ENCODE measurements around the gene ZNF232.
"Not testable (repeated sequence)": the region's sequence is repeated elsewhere in the genome, so short reads cannot be mapped to it uniquely, and the experiment has no call there.

Gene ZNF232

DNA sequence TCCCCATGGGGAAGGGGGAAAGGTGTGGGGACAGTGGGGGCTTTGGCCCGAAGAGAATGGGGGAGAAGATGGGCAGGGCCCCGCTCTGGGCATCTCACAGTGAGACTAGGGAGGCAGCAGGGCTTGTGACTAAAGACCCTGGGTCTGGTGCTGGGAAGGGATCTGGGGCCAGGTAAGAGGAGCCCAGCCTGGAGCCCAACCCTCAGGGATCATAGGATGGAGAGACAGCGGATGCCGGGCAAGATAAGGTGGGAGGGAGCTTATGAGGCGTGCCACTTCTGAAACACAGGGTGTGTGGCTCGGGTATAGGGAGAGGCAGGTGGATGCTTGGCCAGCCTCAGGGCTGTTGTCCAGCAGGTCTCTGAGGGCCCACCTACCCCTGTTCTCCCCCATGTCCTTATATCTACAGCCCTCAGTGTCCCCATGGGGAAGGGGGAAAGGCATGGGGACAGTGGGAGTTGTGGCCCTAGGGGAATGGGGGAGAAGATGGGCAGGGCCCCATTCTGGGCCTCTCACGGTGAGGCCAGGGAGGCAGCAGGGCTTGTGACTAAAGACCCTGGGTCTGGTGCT, 19.6 kb upstream of the ZNF232 start:
- TF ChIP-seq GATA1 (IDR thresholded peaks at IDR 0.05; ENCODE audit: low read depth, low read length), result no peak
- no peak for TF ChIP-seq POLR2A (IDR thresholded peaks at IDR 0.05; ENCODE audit: low read length)
- DNase-seq, result no peak

DNA sequence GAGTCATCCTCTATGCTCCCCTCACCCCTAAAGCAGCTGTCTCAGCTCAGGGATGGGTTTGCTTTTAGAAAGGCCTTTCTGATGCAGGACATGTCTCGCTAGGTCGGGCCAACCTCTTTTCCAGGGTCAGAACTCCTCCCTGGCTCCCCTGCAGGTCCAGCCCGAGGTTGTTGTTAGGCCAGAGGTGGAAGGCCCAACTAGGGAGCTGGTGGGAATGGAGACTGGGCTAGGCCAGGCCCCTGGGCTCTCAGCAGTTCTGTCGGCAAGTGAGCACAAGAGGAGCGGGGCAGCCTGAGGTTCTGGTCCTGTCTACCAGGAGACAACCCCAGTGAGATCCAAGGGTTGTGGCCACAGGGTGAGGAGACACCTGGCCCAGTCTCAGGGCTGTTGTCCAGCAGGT, 19.0 kb upstream of the ZNF232 start:
- not testable (repeated sequence) for DNase-seq

DNA sequence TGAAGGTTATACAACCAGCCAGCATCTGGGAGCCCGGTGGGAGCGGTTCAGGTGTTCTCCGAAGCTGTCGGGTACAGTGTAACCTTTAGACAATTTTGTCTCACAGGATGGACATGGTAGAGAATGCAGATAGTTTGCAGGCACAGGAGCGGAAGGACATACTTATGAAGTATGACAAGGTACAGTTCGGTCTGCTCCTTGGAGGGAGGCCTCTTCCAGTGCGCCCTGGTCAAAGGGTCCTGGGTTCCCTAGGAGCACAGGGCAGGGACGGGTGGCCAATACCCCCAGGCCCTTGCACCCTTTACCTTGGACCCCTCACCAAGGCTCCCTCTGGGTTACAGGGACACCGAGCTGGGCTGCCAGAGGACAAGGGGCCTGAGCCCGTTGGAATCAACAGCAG, 18.6 kb upstream of the ZNF232 start:
- DNase-seq, result not testable (repeated sequence)

DNA sequence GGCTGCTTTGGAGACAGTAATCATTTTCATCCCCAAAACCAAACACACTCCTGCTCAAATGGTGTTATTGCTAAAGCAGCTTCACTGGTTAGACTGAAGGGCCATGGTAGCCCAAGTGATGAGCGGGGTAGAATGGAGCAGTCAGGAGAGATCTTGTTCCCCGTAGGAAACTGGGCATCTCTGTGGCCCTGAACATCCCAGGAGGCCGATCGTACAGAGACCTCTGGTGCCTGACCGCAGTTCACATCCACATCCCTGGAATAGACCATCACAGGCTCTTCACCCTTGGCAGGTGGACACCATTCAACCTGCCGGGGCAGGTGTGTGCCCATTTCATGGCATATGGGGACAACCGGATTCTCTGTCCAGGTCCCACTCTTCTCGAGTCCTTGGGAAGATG, 18.1 kb upstream of the ZNF232 start:
- not testable (repeated sequence) for DNase-seq

DNA sequence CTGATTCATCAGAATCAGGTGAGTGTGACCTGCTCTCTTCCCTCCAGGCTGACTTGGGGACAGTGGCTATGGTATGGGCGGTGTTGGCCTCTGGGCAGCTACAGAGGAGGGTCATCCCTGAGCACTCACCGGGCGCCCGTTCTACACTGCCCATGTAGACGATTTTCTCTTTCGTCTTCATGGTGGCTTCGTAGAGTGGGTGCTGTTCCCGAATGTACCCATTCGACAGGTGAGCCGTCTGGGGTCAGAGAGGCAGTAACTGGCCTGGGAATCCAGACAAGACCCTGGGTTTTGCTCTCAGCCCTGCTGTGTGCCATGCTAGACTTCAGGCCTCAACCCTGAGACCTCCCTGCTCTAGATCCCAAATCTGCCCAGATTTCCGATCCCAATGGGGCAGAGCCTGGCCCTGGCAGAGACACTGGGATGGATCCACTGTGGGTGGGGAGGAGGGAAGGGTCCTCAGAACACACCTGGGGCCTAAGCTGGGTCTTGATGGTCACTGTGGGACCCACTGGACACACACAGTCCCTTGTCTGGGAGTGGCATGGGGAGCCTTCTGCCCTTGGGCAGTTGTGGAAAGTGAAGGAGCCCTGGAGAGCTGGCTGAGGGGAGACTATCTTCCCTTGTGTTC, 17.3 kb upstream of the ZNF232 start:
- TF ChIP-seq POLR2A (IDR thresholded peaks at IDR 0.05; ENCODE audit: low read length) (no peak), GATA1 (IDR thresholded peaks at IDR 0.05; ENCODE audit: low read depth, low read length) (no peak)
- no peak for DNase-seq

DNA sequence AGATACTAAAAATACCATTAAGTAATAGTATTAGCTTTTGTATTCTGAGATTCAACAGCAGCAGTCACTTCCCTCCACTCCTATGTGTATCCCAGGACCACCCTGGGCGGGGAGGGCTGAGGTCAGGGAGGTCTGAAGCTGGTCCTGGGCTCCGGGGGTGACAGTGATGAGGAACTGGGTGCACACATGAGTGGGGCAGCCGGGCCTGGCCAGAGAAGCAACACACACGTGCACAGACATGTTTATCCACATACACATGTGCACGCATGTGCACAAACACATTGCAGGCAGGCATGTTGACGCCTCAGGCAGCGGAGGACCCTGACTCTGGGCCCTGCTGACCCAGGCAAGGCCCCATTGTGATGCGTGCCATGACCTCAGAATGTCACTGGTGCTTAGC, 16.7 kb upstream of the ZNF232 start:
- DNase-seq, result not testable (repeated sequence)

DNA sequence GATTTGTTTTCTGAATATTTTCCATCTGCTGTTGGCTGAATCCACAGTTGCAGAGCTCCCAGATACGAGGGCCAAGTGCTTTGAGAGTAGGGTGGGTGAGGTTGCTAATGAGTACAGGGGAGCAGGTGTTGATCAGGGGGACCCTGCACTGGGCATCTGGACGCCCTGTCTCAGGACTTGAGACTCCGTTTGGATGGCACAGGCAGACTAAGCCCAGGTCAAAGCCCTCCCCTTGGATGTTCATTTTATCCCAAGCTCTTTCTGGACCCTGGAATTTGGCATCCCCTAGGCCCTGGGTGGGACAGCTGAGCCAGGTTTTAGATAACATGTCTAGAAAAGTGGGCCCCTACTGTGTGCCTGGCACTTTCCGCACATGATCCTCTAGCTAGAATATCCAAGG, 16.2 kb upstream of the ZNF232 start:
- DNase-seq, result no peak
- TF ChIP-seq POLR2A (IDR thresholded peaks at IDR 0.05; ENCODE audit: low read length) (no peak), GATA1 (IDR thresholded peaks at IDR 0.05; ENCODE audit: low read depth, low read length) (no peak)

DNA sequence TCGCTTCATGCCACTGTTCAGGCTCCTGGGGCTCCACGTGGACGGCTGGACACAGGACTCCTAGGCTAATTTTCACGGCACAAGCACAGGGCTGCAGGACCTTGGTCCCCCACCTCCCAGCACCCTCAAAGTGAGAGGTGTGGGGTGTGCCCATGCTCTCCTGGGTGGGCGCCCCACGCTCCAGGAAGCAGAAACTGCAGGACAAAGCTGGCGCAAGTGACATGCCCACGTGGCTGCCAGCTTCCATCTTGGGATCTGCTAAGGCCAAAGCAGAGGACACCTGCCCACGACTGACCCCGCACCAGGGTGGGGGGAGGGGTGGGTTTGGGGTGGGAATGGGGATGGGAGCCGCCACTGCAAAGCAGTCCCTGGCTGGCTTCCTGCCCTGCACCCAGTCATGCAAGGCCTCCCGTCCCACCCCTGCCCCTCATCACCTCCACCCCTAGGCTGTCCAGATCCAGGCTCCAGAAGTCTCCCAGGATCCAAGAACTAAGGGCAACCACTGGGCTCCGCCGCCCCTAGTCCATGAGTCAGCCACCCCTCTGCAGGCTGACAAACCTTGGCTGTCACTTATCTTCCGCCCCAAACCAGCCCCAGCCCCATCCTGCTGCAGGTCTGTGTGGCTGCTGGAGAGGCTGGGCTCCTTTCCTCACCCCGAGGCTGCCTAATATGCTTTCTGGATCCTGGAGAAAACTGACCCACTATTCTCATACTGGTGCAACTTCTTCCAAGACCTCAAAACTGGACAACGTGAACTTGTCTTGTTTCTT, 15.2 kb upstream of the ZNF232 start:
- no peak for DNase-seq
- TF ChIP-seq GATA1 (IDR thresholded peaks at IDR 0.05; ENCODE audit: low read depth, low read length) (no peak), POLR2A (IDR thresholded peaks at IDR 0.05; ENCODE audit: low read length) (no peak)

DNA sequence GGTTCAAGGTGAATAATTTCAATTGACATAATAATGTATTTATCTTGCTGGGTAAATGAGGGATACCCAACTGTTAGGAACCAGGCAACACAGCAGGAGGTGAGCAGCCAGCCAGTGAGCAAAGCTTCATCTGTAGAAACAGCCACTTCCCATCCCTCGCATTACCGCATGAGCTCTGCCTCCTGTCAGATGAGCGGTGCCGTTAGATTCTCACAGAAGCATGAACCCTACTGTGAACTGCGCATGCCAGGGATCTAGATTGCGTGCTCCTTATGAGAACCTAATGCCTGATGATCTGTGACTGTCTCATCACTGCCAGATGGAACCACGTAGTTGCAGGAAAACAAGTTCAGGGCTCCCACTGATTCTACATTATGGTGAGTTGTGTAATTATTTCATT, 13.2 kb upstream of the ZNF232 start:
- DNase-seq, result not testable (repeated sequence)

DNA sequence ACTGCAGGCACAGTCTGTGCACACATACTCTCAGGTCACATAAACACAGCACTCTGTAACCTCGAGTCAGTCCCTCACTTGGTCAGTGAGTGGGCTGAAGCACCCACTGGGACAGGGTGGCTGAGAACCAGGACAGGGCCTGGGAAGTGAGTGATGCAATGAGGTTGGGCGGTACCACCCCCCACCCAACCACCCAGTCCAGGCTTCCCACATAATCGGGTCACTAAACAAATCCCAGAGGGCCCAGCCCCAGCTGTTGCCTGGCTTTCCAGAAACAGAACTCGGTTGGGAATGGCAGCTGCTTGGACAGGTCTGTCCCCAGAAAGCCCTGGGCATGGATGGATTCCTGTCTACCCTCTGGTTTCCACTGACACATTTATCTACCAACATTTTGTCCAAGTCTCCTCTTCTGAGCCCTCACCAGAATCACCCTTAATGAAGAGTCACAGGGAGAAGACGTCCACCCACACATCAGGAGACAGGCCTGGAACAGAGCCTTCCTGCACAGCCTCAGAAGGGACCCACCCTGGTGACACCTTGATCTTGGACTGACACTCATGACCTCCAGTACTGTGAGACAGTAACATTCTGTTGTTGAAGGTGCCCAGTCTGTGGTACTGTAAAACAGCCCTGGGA, 12.6 kb upstream of the ZNF232 start:
- DNase-seq, result not testable (repeated sequence)

DNA sequence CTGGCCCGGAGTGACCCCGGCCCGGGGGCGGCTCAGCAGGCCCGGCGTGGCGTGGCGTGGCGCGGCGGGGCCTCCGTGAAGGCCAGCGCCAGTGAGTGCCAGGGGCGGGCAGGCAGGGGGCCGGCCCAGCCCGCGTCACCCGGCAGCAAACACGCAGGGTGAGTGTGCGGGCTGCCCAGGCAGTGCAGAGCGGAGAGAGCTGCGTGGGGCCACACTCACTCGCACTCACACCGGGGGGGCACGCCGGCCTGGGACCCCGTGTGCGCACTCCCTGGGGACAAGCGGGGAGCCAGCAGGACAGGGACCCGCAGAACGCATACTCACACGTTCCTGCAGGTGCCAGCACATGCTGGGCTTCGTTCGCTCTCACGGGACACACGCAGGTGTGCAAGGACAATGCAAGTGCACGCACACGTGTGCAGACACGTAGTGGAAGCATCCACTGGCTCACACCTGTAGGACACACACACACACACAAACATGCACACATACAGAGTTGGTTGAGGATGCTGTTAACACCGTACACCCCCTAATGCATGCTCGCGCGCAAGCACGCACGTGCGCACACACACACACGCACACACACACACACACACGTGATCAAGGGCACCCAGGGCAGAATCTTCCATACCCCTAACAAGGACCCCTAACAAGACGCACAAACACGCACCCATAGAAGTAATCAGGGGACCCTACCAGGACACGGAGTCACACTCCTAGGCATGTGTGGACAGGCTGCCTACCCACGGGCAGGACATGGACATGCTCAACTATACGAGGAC, 11.9 kb upstream of the ZNF232 start:
- DNase-seq, result no peak
- TF ChIP-seq GATA1 (IDR thresholded peaks at IDR 0.05; ENCODE audit: low read depth, low read length) (no peak), POLR2A (IDR thresholded peaks at IDR 0.05; ENCODE audit: low read length) (no peak)

DNA sequence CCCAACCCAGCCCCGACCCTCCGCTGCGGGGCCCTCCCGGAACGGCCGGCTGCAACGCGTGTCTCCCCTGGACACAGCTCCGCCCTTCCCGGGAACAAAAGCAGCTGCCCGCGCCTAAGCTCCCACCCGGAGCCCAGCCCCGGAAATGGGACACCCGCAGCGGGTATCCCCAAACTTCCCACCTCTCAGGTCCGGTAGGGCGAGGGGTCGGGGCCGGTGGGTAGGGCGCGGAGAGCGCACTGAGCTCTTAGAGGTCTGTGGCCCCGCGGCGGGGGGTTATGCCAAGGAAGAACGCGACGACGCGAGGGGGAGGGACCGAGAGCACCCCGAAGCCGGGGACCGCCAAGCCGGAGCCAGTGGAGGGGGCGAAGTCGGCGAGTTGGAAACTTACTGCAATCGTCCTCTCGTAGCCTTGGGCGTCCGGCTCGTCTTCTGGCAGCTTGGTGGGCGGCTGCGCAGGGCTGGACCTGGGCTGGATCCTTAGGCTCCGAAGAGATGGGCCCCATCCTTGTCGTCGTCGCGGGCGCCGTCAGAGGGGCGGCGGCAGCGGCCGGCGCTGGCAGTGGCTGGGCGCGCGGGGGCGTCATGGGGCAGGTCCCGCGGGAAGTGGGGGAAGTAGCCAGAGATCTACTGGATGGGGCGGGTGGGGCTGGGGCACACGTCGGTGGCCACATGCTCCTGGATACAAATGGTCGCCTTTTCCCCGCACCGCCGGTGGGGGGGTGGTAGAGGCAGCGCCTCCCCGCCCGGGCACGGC, 11.1 kb upstream of the ZNF232 start:
- TF ChIP-seq GATA1 (IDR thresholded peaks at IDR 0.05; ENCODE audit: low read depth, low read length) (no peak), POLR2A (IDR thresholded peaks at IDR 0.05; ENCODE audit: low read length) (no peak)
- peak in 1 of 2 experiments; percentile 21 for DNase-seq

DNA sequence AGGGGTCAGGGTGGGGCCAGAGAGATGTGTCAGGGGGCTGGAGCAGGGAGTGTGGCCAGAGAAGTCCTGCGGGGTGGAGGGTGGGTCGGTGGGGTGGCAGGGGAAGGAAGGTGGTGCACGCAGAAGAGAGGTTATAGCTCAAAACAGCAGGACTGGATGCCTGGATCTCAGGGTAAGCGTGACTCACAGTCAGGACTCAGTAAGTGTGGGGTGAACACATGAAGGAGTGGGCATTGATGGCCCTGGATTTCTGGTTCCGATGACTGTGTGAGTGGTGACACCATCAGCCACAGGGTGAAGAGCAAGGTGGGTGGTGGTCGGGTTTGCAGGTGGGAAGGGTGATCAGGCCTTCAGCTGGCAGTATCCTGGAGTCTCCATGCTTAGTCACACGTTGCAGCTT, 10.4 kb upstream of the ZNF232 start:
- not testable (repeated sequence) for DNase-seq

DNA sequence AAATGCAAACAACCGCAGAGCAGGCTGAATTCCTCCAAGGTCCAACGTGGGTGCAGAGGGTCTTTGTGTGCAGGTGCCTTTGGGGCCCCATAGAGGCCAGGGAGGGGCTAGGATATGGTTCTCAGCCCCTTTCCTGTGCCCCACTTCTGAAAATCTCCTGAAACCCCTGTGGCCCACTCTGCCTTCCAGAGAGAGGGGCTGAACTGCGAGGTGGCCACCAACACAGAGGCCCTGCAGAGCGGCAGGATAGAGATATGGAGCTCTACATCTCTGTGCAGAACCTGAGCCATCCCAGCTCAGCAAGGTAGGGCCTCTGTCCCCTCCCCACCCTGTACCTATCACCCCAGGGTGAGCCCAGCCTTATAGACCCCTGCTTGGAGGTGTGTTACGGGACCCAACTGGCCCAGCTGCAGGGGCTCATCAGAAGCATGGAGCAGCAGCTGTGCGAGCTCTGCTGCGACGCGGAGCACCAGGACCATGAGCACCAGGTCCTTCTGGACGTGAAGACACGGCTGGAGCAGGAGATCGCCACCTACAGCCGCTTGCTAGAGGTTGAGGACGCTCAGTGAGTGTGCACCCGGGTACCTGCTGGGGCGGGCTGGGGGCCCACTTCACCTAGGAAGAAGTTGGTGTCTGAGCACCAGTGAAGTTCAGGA, 9.6 kb upstream of the ZNF232 start:
- no peak for DNase-seq
- no peak for TF ChIP-seq POLR2A (IDR thresholded peaks at IDR 0.05; ENCODE audit: low read length)
- TF ChIP-seq GATA1 (IDR thresholded peaks at IDR 0.05; ENCODE audit: low read depth, low read length), result no peak

DNA sequence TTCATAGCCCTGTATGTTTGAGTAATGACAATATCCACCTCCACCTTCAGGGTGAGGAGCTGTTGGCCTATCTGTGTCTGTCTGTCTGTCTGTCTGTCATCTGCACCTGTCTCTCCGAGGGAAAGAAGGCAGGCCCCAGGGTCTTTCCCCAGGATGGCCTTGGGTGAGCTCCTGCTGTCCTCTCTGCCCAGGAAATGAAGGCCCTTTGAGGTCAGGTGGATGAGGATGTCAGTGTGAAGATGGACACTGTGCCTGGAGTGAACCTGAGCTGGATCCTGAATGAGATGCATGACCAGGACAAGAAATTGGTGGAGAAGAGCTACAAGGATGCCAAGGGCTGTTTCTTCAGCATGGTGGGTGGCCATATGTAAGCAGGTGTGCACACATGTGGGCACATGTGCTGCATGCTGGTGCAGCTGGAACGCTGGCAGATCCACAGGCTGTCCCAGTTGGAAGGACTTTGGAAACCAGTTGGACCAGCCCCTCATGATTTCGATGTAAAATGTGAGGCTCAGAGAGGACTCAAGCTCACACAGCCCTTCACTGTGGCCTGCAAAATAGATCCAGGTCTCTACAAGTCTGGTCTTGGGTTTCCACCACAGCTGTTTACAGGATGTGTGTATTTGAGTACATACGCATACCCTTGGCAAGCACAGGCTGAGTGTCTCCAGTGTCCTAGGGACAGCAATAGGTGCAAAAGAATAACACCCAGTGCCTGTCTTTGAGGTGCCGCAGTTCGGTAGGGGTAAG, 8.9 kb upstream of the ZNF232 start:
- DNase-seq, result not testable (repeated sequence)

All from erythroblast (primary cell).